SK-N-SH treated with all-trans-retinoic acid at 6 μM for 48 hours (cell line): ENCODE data around the gene EGLN2.
"Not testable (repeated sequence)": the region's sequence is repeated elsewhere in the genome, so short reads cannot be mapped to it uniquely, and the experiment has no call there.

Experiments
- ARNTL ChIP-seq: fragments of 450-650 bp; formaldehyde crosslinking; IDR thresholded peaks from 2 replicates; pipeline ENCODE4 v1.5.0; 2020; ENCODE audit warnings: low read depth, mild to moderate bottlenecking, moderate library complexity, borderline replicate concordance
- ISL1 ChIP-seq: fragments of 250-450 bp; sonication (Bioruptor Pico); IDR thresholded peaks from 2 replicates; pipeline ENCODE4 v2.1.2; 2022; ENCODE audit warnings: mild to moderate bottlenecking, moderate library complexity
- PPARA ChIP-seq: fragments of 250-450 bp; sonication (Bioruptor Pico); IDR thresholded peaks from 2 replicates; pipeline ENCODE4 v1.5.0; 2020; ENCODE audit warnings: mild to moderate bottlenecking, borderline replicate concordance
- RARB ChIP-seq: fragments of 250-450 bp; sonication (Bioruptor Pico); IDR thresholded peaks from 2 replicates; pipeline ENCODE4 v1.8.0; 2021; ENCODE audit warnings: mild to moderate bottlenecking, moderate library complexity
- TCF4 ChIP-seq: fragments of 250-450 bp; sonication (Bioruptor Pico); IDR thresholded peaks from 2 replicates; pipeline ENCODE4 v1.8.0; 2021; ENCODE audit warnings: mild to moderate bottlenecking, moderate library complexity, borderline replicate concordance
- TOX ChIP-seq: fragments of 250-450 bp; sonication (Bioruptor Pico); IDR thresholded peaks from 2 replicates; pipeline ENCODE4 v1.8.0; 2021; ENCODE audit warnings: mild to moderate bottlenecking, moderate library complexity, borderline replicate concordance
- ZC3H10 ChIP-seq: fragments of 250-450 bp; sonication (Bioruptor Pico); IDR thresholded peaks from 2 replicates; pipeline ENCODE4 v1.5.1; 2021; ENCODE audit warnings: mild to moderate bottlenecking, moderate library complexity
- ZFP3 ChIP-seq: fragments of 250-450 bp; sonication (Bioruptor Pico); IDR thresholded peaks from 2 replicates; pipeline ENCODE4 v1.5.0; 2020; ENCODE audit warnings: mild to moderate bottlenecking, moderate library complexity
- ZNF565 ChIP-seq: fragments of 450-650 bp; formaldehyde crosslinking; conservative IDR thresholded peaks from 2 replicates; pipeline ENCODE4 v1.5.0; 2020; ENCODE audit warnings: low read depth, mild to moderate bottlenecking, moderate library complexity
- ZNF70 ChIP-seq: fragments of 450-650 bp; formaldehyde crosslinking; IDR thresholded peaks from 2 replicates; pipeline ENCODE4 v1.5.0; 2020; ENCODE audit warnings: mild to moderate bottlenecking, moderate library complexity
- TF ChIP-seq, protein P1 (sequence below): fragments of 250-450 bp; sonication (Bioruptor Pico); IDR thresholded peaks from 2 replicates; pipeline ENCODE4 v1.8.0; 2020; ENCODE audit warnings: mild to moderate bottlenecking, moderate library complexity, borderline replicate concordance
- TF ChIP-seq, protein P2 (sequence below): fragments of 250-450 bp; sonication (Bioruptor Pico); IDR thresholded peaks from 2 replicates; pipeline ENCODE4 v1.5.0; 2020; ENCODE audit warnings: mild to moderate bottlenecking, moderate library complexity

DNA sequence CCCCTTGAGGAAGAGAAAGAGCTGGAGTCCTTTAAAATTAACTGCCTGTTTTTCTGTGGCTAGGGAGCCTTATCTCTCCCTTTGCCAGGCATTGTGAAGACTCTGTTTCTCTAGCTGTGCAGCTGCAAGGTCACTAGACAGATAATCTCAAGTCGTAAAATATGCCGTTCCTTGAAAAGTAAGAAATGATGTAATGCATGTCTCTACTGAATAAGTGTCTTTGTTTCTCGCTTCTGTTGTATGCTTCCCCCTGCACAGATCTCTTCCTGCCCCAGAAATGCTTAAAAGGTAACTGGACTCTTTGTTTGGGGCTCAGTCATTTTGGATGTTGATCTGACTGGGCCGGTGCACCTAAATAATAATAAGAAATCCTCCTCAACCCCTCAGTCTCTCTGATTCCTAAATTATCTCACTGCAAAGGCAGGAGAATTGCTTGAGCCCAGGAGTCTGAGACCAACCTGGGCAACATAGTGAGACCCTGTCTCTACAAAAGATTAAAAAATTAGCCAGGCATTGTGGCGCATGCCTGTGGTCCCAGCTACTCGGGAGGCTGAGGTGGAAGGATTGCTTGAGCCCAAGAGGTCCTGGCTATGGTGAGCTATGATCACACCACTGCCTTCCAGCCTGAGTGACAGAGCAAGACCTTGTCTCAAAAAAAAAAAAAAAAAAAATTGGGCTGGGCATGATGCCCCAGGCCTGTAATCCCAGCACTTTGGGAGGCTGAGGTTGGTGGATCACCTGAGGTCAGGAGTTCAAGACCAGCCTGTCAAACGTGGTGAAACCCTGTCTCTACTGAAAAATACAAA, 34.9 kb downstream of the EGLN2 start:
- not testable (repeated sequence) for TF ChIP-seq ISL1 (CRISPR knock-in tag); ZFP3 (CRISPR knock-in tag); ARNTL; ZNF565; PPARA (CRISPR knock-in tag); TOX (CRISPR knock-in tag); TCF4 (CRISPR knock-in tag); ZC3H10 (CRISPR knock-in tag); RARB (CRISPR knock-in tag); ZNF70 (CRISPR knock-in tag)
- TF ChIP-seq, protein P1, sequence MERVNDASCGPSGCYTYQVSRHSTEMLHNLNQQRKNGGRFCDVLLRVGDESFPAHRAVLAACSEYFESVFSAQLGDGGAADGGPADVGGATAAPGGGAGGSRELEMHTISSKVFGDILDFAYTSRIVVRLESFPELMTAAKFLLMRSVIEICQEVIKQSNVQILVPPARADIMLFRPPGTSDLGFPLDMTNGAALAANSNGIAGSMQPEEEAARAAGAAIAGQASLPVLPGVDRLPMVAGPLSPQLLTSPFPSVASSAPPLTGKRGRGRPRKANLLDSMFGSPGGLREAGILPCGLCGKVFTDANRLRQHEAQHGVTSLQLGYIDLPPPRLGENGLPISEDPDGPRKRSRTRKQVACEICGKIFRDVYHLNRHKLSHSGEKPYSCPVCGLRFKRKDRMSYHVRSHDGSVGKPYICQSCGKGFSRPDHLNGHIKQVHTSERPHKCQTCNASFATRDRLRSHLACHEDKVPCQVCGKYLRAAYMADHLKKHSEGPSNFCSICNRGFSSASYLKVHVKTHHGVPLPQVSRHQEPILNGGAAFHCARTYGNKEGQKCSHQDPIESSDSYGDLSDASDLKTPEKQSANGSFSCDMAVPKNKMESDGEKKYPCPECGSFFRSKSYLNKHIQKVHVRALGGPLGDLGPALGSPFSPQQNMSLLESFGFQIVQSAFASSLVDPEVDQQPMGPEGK (CRISPR knock-in tag): not testable (repeated sequence)
- TF ChIP-seq, protein P2, sequence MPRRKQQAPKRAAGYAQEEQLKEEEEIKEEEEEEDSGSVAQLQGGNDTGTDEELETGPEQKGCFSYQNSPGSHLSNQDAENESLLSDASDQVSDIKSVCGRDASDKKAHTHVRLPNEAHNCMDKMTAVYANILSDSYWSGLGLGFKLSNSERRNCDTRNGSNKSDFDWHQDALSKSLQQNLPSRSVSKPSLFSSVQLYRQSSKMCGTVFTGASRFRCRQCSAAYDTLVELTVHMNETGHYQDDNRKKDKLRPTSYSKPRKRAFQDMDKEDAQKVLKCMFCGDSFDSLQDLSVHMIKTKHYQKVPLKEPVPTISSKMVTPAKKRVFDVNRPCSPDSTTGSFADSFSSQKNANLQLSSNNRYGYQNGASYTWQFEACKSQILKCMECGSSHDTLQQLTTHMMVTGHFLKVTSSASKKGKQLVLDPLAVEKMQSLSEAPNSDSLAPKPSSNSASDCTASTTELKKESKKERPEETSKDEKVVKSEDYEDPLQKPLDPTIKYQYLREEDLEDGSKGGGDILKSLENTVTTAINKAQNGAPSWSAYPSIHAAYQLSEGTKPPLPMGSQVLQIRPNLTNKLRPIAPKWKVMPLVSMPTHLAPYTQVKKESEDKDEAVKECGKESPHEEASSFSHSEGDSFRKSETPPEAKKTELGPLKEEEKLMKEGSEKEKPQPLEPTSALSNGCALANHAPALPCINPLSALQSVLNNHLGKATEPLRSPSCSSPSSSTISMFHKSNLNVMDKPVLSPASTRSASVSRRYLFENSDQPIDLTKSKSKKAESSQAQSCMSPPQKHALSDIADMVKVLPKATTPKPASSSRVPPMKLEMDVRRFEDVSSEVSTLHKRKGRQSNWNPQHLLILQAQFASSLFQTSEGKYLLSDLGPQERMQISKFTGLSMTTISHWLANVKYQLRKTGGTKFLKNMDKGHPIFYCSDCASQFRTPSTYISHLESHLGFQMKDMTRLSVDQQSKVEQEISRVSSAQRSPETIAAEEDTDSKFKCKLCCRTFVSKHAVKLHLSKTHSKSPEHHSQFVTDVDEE (CRISPR knock-in tag): not testable (repeated sequence)
